ENCODE measurements around the gene LGALS9B.
"Not testable (repeated sequence)": the region's sequence is repeated elsewhere in the genome, so short reads cannot be mapped to it uniquely, and the experiment has no call there.

DNA sequence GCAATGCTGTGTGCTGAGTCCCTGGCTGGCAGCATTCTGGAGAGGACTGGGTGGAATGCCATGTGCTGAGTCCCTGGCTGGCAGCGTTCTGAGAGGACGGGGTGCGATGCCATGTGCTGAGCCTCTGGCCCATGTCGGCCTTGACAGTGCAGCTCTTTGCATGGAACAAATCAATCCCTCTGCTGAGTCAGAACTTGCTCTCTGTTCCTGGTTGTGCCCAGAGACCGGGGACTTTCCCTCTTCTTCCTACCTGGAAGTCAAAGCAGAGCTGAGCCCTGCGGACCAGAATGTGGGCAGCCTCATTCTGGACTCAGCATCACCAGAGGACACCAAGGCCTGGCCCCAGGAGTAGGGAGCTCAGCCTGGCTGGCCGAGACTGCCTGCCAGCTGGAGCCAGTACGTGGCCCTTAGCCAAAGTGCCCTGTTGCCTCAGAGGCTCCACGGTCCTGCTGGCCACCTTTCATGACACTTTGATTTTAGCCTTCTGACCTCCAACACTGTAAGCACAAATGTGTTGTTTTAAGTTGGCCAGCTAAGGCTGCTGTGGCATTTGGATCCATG lies 2.4 kb downstream of the LGALS9B start:
- TF ChIP-seq, protein P1, sequence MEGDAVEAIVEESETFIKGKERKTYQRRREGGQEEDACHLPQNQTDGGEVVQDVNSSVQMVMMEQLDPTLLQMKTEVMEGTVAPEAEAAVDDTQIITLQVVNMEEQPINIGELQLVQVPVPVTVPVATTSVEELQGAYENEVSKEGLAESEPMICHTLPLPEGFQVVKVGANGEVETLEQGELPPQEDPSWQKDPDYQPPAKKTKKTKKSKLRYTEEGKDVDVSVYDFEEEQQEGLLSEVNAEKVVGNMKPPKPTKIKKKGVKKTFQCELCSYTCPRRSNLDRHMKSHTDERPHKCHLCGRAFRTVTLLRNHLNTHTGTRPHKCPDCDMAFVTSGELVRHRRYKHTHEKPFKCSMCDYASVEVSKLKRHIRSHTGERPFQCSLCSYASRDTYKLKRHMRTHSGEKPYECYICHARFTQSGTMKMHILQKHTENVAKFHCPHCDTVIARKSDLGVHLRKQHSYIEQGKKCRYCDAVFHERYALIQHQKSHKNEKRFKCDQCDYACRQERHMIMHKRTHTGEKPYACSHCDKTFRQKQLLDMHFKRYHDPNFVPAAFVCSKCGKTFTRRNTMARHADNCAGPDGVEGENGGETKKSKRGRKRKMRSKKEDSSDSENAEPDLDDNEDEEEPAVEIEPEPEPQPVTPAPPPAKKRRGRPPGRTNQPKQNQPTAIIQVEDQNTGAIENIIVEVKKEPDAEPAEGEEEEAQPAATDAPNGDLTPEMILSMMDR (IDR thresholded peaks at IDR 0.05): not testable (repeated sequence)
- not testable (repeated sequence) for TF ChIP-seq SIN3A (IDR thresholded peaks at IDR 0.05; ENCODE audit: borderline replicate concordance, insufficient read depth, low read depth, low read length)

All from Panc1 (cell line).